D721Med (cell line): ENCODE data around the gene PUDP.

Experiments
- DNase-seq: peaks from one replicate; pipeline ENCODE4 v3.0.0; 2011; ENCODE audit warnings: low spot score; ENCODE audit not compliant: insufficient read length
- FAIRE-seq: peaks from 2 replicates; lab custom pipeline; 2011; peaks lifted over from hg19 to GRCh38; lab: Jason Lieb, UNC
- CTCF ChIP-seq: IDR thresholded peaks from 2 replicates; pipeline ENCODE4 v1.5.1; 2012; ENCODE audit warnings: mild to moderate bottlenecking, control low read depth; ENCODE audit not compliant: insufficient read depth; ENCODE audit errors: missing control alignments

The PUDP gene

GRCh38 chrX:7084841-7085240, 63.1 kb downstream of the PUDP start:
- no peak for FAIRE-seq
- no peak for TF ChIP-seq CTCF

GRCh38 chrX:7083468-7084396, 64.2 kb downstream of the PUDP start:
- DNase-seq (no peak), FAIRE-seq (no peak)
- no peak for TF ChIP-seq CTCF

More at GRCh38 chrX:7084841-7085240, 63.1 kb downstream of the PUDP start:
- DNase-seq: no peak

GRCh38 chrX:7083021-7083420, 64.9 kb downstream of the PUDP start:
- FAIRE-seq (no peak), DNase-seq (no peak)
- no peak for TF ChIP-seq CTCF

- no peak for FAIRE-seq
These were observed 65.4 kb downstream of the PUDP start for GRCh38 chrX:7082556-7082955.

GRCh38 chrX:7077241-7078230, 70.4 kb downstream of the PUDP start:
- TF ChIP-seq CTCF: no peak
- FAIRE-seq (no peak), DNase-seq (no peak)

More at GRCh38 chrX:7082556-7082955, 65.4 kb downstream of the PUDP start:
- TF ChIP-seq CTCF: no peak
- DNase-seq: no peak

- FAIRE-seq (no peak), DNase-seq (no peak)
- no peak for TF ChIP-seq CTCF
These were observed 71.7 kb downstream of the PUDP start for GRCh38 chrX:7076245-7076661.
